Midbrain (tissue), 1 donor: ENCODE data around the gene ZMAT5.

Source experiments
- DNase-seq: peaks from one replicate; lab custom pipeline; 2025; lab: John Stamatoyannopoulos, UW

Gene ZMAT5

GRCh38 chr22:29753808-29754657, 12.8 kb downstream of the ZMAT5 start:
- DNase-seq, result no peak

DNA sequence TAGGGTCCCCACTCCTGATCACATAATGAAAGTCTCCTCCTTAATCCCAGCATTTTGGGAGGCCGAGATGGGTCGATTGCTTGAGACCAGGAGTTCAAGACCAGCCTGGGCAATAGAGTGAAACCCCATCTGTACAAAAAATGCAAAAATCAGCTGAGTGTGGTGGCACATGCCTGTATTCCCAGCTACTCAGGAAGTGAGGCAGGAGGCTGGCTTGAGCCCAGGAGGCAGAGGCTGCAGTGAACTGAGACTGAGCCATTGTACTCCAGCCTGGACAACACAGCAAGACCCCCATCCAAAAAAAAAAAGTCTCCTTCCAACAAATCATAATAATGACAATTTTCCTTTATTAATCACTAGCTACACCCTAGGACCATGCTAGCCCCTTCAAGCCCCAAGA, 15.1 kb downstream of the ZMAT5 start:
- DNase-seq, result no peak

DNA sequence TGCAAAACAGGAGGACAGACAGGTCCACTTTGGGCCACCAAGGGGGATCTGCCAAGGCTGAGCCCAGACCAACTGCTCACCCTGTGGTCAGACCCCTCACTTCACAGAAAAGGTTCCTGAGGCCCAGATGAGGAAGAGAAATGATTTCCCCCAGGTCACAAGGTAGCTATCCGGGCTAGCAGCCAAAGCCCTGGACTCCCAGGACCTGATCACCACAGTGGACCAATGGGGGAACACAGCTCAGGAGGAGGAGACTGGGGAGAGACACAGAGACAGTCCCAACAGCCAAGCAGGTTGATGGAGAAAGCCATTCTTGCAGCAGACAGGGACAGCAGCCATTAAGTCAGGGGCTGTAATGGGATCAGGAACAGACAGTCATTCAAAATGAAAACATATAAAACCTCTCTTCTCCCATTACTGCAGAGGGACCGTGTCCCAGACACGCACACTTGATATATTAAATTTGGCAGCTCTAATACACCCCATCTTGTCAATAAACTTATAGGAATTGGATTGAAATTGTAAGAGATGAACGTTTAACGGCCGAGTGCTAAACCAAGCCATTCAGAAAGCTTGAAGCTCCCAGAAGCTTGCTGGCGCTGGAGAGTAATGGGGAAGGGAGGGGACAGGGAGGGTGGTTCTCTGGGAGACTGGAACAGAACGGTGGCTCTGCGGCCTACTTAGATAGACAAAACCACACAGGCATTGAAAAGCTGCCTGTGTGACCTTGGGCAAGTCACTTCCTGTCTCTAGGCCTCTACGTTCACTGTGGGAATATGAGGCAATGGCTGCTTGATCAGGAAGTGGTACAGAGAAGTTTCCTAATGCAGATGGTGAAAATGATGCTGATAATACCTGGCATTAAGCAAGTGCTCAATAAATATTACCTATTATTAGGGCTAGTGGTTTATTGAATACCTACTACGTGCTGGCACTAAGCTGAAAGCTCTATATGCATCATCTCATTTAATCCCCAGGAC, 16.0 kb downstream of the ZMAT5 start:
- no peak for DNase-seq

DNA sequence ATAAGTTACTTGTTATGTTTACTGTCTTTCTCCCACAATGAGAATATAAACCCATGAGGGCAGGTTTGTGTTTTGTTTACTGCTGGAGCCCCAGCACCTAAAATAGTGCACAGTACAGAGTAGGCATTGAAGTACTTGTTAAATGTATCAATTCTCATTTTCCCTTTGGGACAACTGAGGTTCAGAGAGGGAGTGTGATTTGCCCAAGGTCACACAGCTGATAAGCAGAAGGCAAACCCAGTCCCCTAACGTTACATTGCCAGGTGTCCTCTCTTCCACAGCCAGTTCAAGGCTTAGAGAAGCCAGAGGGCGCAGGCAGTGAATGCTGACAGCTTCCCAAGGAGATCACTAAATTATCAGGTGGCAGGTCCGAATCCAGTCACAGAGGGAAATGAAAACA, 16.8 kb downstream of the ZMAT5 start:
- DNase-seq, result no peak

DNA sequence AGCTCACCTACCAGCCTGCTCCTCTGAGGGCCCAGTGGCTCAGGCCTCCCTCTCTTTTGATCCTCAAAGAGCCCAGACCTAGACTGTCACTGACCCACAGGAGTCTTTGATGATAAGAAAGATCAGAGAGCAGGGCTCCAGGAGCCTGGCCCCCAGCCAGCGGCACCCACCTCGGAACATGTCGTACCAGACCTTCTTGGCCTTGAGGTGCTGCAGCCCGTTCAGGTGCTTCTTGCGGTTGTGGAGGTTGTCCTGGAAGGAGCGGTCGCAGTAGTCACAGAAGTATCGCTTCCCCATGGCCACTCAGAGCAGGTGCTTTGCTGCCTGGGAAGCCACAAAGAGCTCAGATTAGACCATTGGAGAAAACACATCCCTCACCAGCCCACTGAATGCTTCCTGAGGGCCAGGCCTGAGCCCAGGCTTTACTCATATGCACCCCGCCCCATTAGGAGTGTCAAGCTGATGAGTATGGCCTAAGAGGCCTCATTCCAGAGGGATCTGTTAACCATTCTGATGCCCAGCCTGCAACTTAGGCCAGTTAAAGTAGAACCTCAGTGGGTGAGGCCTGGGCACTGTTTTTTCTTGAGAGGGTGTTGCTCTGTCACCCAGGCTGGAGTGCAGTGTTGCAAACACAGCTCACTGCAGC, 18.4 kb downstream of the ZMAT5 start:
- DNase-seq, result no peak

- DNase-seq, result no peak
Observed at GRCh38 chr22:29747832-29748231, 19.0 kb downstream of the ZMAT5 start.

GRCh38 chr22:29744902-29745301, 21.9 kb downstream of the ZMAT5 start:
- DNase-seq, result peak; percentile 35

DNA sequence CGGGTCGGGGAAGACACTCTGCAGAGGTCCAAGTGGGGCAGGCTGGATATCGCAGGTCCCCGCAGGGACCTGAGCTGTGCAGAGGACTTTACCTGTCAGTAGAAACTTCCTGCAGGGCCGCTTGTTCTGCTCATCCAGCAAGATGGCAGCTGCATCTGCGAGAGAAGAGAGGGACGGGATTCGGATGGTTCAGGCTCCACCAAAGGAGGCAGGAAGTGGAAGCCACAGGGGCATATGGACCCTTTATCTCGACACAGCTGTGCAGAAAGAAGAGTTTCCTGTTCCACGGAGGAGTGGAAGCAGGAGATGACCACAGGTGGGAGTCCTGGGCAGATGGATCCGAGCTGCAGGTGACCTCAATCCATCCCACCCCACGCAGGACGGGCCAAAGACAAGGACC, 24.5 kb downstream of the ZMAT5 start:
- no peak for DNase-seq

DNA sequence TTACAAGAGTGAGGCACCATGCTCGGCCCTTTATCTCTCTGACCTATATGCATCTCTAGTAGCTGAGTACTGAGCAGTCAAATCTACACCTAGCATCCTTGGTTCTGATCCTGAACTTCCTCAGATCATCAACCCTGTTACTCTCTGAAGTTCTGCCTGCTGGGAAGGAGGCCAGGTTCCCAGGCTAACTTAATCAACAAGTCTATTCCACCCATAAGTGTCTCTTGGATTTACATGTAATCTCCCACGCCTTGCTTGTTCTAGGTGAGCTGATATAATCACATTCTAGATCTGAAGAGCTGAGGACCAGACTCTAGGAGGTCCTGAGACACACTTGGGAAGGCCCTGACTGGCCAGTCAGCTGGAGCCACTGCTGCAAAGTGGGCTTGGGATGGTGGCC, 24.9 kb downstream of the ZMAT5 start:
- DNase-seq, result no peak

GRCh38 chr22:29740216-29740615, 26.6 kb downstream of the ZMAT5 start:
- no peak for DNase-seq

GRCh38 chr22:29739346-29739875, 27.4 kb downstream of the ZMAT5 start:
- DNase-seq, result no peak

- no peak for DNase-seq
Observed at GRCh38 chr22:29738118-29738815, 28.5 kb downstream of the ZMAT5 start.

DNA sequence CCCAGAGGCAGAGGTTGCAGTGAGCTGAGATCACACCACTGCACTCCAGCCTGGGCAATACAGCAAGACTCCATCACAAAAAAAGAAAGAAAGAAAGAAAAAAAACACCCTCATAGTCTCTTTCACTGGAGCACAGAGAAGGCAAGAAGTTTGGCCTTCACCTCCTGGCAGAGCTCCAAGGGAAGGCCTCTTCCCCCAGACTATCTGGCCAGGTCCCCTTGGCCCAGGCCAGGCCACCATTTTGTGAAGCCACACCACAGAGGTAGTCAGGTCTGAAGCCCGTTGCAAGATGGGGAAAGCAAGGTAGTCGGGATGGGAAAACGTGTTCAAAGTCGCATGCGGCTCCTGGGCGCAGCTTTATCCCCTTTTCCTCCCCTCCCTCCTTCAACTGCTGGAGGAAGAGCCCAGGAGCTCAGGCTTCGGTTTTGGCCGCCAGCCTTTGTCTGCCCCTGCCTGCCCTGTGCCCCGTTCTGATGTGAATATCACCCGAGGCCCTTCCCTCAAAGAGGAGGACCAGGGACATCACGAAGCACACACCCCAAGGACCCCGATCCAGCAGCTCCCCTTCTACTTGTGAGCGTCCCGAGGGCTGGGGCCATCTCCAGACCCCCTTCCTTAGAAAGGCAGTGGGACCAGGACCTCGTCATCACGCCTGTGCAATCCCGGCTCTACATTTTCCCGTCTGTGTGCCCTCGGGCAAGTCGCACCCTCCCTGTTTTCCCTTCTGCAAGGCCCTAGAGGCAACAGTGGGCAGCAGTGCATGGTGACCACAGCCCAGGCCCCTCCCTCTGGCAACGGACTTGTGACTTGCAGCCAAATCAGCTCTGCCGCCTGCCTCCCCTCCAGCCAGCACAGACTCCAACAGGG, 29.3 kb downstream of the ZMAT5 start:
- DNase-seq, result peak; percentile 17

DNA sequence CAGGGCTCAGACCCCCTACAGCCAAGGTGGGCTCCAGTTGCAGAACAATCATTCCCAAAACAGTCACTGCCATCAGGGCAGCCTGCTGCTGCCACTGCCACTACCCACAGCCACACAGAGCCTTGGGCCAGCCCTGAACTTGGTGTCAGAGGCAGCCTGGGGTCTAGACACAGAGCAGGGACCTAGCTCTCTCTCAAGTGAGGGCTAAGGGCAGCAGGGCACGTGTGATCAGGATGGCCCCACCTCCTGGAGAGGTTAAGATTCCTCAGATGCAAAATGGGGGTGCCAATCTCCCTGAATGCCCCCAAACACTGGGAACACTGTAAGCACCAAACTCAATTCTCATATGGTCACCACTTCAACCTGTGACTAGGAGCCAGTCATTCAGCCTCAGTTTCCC, 31.4 kb downstream of the ZMAT5 start:
- DNase-seq, result no peak

- DNase-seq, result no peak
Observed at GRCh38 chr22:29734838-29735237, 32.0 kb downstream of the ZMAT5 start.

- DNase-seq, result no peak
Observed at GRCh38 chr22:29734406-29734805, 32.4 kb downstream of the ZMAT5 start.

DNA sequence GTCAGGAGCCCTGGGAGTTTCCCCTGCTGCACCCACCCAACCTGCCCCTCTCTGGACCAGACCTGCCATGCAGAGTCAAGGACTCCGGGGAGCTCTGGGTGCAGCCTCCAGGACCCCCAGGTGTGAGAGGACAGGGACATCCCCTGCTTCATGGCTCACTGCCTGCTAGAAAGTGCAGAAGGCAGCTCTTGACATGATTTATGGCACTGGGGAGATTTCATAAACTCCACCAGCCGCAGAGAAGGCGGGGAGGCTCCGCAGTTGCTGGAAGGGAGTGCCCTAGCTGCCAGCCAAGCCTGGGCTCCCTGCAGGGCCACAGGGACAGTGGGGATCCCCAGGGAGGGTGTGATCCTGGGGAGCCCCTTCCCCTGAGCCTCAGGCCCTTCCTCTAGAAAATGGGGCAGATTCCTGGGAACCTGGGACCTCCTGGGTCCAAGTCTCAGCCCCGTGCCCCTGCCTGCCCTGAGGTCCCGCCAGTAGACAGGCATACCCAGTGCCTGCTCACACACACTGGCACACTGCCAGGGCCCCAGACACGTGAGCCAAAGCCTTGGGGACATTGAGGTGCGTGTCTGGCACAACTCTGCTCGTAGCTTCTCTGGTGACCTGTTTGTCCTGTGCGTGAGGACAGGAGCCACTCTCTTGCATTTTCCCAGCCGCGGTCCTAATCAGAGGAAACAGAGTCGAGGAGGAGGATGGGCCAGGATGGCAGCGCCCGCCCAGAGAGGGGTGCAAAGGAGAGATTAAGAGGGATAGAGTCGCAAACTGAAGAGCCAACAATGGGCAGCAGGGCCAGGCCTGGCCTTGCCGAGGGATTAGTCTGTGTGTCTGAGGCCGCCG, 33.2 kb downstream of the ZMAT5 start:
- no peak for DNase-seq

DNA sequence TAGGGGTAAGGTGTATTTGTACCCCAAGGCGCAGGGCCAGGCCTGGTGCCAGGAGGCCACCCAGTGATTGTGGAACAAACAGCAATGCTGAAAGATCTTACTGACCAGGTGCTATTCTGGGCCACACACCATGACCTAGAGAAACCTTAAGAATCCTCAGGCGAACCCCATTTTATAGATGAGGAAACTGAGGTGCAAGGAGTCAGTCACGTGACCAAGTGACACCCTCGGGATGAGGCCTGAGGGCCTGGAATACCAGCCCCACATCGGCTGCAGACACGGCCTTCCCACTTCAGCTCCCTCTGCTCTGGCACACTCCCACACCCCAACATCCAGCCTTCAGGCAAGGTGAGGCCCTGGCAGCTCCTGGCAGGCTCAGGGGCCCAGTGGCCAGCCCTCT, 33.9 kb downstream of the ZMAT5 start:
- no peak for DNase-seq

DNA sequence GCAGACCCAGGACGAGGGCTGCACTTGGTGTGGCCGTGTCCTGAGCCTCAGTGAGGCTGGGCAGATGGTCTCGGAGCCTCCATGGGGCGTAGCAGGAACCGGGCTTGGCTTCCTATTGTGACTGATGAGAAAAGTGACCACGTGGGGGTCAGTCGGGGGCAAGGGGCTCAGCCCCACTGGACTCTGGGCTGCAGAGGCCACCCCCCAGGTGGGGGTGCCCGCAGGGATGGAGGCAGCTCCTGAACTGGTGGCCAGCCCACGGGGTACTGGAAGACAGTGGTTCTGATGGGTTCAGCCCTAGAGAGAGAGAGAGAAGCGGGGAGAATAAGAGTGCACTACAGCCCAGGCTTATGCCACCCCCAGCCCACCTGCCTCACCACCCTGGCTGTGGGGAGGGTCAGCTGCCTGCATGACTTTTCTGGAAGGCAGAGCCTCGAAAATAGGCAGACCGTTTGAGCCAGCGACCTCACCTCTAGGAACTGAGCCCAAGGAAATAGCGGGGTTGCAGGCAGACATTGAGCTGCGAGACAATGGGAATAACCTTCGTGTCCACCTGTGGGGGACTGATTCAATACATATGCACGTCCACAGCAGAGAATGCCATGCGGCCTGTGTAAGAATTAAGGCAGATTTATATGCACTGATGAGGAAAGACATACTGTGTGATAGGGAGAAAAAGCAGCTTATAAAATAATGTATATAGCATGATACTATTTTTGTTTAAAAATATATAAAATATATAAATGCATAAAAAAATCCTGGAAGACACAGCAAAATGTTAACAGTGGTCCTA, 35.6 kb downstream of the ZMAT5 start:
- no peak for DNase-seq
